T-helper 1 cell treated with Interleukin-12 subunit alpha and Interleukin-12 subunit beta and Interleukin-4 antibody, amounts not matched to agents 30 ng/mL and 1 ng/mL, for 36 hours (primary cell): ENCODE measurements around the gene SLC17A9. TPM values are rescaled to one million over a fixed set of nuclear protein-coding genes. Genes with fewer than 3 reads are reported as not detected.

Experiments
- intact Hi-C: fragments of 100-400 bp; cut with micrococcal nuclease; formaldehyde crosslinking; loops from one replicate; pipeline ENCODE4 v1.15.1; 2024
- total RNA-seq: library from RNA; stranded (reverse); gene quantifications from 2 replicates; pipeline ENCODE4 v1.2.3, GENCODE V29; 2022

Gene SLC17A9
- total RNA-seq, 1 donor from 2014 or later: 3.2 TPM

DNA sequence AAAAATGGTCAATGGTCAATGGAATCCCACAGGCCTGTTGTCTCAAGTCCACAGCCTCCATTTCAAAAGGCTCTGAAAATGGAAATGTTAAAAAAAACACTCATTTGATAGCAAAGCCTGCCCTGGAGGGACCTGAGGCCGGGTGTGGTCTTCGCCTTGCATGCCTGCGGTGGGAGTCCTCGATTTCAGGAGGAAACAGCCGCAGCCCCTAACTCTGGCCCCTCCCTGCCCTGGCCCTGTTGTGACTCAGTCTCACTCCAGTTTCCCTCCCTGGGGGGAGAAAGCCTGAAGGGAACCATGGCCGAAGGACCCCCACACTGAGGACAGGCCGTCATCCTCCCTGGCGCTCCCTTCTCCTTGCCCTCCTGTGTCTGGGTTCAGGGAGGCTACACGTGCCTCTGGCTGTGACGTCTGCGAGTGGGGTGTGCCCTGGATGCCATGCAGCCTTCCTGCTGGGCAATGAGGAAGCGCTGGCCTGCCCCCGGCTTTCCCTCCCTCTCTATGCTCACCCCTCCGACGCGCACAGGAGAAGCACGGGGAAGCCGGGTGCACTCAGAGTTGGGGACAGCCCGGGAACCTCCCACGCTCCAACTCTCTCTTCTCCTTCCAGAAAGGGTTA, 45.0 kb downstream of the SLC17A9 start:
- intact Hi-C loops: loop anchor here (2.0 kb wide), 1 partner anchor 185 kb away; no protein-coding TSS in a partner anchor

DNA sequence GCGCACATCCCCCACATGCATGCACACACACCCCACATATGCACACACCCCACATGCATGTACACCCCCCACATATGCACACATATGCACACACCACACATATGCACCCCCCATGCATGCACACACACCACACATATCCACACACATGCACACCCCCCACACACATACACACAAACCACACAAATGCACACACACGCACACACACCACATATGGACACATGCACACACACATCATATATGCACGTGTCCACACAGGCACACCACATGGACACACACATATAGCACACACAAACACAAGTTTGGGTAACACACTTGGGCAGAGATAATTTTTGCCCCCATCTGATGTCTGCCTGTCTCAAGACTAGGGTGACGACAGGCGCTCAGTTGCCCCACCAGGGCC, 45.9 kb downstream of the SLC17A9 start:
- intact Hi-C loops: loop anchor here (2.0 kb wide), 1 partner anchor 184 kb away; no protein-coding TSS in a partner anchor

DNA sequence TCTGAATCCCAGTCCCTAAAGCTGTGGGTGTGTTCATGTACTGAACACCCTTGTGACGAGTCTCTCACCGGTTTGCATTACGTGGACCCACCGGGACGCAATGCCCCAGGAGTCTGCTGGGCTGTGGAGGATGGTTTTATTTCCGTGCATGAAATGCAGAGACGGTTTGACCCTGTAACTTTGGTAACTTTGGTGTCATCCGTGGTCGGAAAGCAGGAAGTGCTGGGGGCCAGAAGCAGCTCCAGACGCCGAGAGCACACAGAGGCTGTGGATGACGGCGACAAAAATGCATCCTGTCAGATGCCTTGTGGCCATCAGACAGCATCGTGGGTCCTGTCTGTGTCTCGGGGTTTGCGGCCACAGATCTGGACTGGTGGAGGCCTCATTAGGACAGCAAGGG, 47.1 kb downstream of the SLC17A9 start:
- intact Hi-C loops: loop anchor here (2.0 kb wide), 1 partner anchor 183 kb away; no protein-coding TSS in a partner anchor

DNA sequence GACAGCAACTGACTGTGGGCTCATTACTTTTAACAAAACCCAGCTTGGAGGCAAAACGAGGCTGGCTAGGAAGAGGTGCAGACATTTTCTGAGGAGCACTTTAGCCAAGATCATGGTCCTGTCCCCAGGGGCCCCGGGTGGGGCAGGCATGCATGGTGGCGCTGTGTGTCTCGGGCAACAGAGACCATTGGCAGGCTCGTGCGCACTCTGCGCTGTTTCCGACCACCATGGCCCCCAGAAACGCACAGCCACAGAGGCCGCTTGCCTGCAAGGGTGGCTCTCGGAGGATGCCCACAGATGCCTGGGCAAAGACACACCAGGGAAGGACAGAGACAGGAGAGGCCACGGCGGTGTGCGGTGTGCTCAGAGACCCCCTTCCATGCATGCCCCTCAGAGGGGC, 47.5 kb downstream of the SLC17A9 start:
- intact Hi-C loops: loop anchor here (10.0 kb wide), 1 partner anchor 515 kb away; no protein-coding TSS in a partner anchor

DNA sequence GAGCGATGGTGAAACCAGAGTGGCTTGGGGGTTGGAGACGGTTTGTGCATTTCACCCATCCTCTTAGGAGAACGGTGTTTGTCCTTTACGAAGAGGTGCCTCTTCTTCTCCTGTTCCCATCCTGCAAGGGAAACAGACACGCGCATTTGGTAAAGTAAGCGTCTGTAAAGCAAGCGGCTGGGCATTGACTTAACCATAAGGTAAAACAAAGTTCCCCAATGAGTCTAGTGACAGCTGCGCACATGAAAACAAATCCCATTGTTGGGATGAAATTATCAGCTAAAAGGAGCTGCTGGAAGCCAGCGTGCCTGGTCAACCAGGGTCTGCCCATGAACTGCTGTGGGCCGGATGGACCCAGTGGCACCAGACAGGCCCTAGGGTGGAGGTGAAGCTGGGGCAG, 48.4 kb downstream of the SLC17A9 start:
- intact Hi-C loops: loop anchor here (10.0 kb wide), 1 partner anchor 516 kb away; no protein-coding TSS in a partner anchor

DNA sequence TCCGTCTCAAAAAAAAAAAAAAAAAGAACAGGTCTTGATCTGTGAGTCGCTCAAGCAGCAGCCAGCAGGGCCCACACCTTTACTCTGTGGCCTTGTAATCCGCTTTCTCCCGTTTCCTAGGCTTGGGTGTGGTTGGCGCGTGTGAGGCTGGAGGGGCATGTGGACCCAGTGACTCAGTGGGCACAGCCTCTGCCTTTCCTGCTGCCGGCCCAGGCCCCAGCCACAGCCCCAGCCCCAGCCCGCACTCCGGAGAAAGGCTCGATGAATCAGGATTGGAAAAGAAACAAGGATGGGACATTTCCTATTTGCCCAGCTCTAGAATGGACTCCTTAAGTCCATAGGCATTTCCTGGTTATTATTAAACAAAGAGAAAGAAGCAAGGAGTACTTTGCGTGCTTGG, 50.0 kb downstream of the SLC17A9 start:
- intact Hi-C loops: loop anchor here (10.0 kb wide), 1 partner anchor 518 kb away; no protein-coding TSS in a partner anchor

DNA sequence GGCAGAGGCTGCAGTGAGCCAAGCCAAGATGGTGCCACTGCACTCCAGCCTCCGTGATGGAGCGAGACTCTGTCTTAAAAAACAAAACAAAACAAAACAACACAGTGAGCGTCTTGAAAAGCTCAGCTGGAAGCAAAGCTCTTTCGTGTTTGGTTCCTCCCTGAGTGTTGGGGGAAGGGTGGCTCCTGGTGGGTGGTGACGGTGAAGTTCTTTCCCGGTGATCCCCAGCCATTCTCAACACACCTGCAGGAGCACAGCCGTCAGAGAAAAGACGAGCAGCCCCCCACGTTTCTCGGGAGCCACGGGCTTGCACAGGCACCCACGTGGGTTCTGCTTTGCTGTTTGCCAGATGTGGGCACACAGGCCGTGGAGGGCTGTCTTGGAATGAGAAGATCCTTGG, 51.0 kb downstream of the SLC17A9 start:
- intact Hi-C loops: loop anchor here (10.0 kb wide), 1 partner anchor 519 kb away; no protein-coding TSS in a partner anchor

DNA sequence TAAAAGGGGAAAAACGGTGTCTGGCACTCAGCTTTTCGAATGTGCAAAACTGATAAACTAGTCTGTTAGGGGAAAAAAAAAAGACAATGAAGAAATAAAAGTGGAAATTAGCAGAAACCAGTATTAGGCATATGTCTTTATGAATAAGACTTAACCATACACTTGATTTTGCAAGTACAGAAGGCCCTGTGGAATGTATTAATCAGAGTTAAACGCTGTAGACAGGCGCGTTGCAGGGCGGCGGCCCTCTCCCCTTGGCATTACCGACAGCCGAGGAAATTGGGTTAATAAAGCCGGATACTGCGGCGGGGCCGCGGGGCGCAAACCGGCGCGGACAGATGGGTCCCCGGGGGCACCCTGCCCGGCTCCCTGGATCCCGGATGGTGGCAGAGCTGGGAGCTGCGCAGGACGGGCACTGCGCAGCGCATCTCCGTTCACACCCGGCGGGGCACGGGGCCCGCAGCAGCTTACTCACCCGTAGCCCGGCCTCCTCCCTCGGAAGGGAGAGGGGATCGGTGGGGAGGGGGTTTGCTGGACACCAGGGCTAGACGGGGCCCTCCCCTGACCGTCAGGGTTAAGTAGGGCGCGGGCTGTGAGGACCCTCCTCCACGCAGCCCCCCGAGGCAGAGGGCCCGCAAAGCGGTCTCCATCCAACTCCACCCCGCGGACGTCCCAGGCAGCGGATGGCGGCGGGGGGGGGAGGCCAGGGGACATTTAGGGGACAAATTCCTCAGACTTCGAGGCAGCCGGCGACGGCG, 52.3 kb downstream of the SLC17A9 start:
- intact Hi-C loops: loop anchor here (2.0 to 10.0 kb wide), 2 partner anchors 174 to 520 kb away; no protein-coding TSS in a partner anchor

DNA sequence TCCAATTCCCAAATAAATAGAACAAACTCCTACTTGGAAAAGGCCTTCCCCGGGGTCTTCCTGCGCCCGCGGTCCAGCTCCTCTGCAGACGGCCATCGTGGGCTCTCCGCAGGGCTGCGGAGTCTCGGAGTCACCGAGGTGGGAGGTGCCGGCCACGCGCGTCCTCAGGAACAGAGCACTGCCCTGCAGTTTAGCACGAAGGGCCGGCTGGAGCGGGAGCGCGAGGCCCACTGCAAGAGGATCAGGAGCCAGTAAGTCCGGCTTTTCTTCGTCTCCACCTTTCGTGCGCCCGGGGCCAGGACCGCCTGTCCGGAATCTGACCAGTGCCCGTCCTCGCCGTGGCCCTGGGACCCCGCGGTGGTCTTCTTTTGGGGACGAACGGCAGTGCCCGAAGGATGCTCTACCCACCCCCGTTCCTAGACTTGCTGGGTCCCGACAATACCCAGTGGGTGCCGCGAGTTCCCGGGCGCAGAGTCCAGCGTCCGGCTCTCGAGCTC, 52.9 kb downstream of the SLC17A9 start:
- intact Hi-C loops: loop anchor here (2.0 to 10.0 kb wide), 2 partner anchors 173 to 521 kb away; no protein-coding TSS in a partner anchor

DNA sequence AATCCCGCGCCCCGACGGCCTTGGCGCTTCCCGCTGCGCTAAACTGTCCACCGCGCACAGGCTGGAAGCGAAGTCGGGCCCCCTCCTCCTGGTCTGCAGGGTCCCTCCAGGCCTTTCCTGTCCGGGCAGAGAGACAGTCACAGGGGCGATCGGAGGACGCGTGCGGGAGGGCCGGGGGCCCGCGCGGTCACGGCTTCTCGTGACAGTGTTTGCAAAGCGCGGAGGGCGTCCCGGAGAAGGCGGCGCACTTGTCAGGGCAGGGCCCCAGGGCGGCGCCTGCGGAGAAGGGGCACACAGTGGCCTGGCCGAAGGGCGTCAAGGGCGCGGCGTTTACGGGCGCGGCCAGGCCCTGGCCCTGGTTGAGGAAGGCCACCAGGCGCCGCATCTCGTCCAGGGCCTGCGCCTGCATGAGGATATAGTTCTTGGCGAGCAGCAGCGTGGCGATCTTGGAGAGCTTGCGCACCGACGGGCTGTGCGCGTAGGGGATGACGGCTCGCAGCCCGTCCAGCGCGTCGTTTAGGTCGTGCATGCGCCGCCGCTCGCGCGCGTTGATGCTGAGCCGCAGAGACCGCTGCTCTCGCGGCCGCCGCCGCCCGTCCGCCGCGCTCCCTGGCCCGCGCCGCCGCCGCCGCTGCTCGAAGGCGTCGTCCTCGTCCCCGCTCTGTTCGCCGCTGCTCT, 53.5 kb downstream of the SLC17A9 start:
- intact Hi-C loops: loop anchor here (2.0 to 10.0 kb wide), 2 partner anchors 173 to 521 kb away; no protein-coding TSS in a partner anchor

DNA sequence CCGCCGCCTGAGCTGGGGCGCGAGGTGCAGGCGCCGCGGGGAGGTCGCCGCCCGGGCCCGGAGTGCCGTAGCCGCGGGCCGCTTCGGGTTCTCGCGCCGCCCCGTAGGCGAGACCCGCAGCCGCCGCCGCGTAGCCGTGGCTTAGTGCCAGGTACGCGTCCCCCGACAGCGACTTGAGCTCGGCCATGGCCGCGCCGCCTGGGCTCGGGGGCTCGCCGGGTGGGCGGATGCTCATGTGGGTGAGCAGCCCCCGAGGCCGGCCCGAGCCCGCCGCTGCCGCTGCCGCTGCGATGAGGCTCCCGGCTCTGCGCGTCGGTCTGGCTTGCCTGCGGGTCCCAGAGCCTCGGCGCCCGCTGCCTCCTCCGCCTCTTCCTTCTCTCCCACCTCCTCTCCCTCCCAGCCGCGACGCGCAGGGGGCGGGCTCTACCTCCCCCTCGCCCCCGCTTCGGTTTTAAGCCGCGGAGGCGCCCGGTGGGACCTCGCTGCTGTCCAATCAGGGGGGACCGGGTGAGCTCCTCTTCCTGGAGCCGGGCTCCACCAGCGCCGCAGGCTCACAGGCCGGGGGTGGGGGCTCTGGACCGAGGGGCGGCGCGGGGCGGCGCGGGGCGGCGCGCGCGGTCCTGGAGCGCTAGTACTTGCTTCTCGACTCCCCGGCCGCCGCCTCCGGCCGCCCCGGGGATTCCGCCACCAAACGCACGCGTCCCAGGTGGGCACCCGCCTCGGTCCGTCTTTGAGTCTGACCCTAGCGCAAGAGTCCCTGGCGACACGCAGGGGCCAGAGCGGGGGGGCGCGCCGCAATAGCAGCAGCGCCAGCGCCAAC, 54.2 kb downstream of the SLC17A9 start, which contains the start of gene BHLHE23:
BHLHE23 (minus strand) TSS at position 425 of the 820 bp plus-strand sequence; CDS start at position 235, 190 bp downstream.
- intact Hi-C loops: loop anchor here (10.0 kb wide), 1 partner anchor 522 kb away; no protein-coding TSS in a partner anchor

DNA sequence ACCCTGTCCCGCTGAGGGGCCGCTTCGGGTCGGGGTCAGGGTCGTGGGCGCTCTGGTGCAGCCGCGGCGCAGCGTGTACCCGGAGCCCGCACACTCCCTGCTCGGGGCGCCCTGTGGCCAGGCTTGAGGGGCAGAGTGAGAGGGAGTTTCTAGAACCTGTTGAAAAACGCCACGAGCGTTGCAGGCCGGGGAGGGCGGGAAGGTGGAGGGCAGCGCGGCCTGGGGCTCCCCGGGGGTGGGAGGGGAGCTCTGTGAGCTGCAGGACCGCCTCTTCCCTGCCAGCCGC, 54.8 kb downstream of the SLC17A9 start:
- intact Hi-C loops: loop anchor here (10.0 kb wide), 1 partner anchor 523 kb away; no protein-coding TSS in a partner anchor

DNA sequence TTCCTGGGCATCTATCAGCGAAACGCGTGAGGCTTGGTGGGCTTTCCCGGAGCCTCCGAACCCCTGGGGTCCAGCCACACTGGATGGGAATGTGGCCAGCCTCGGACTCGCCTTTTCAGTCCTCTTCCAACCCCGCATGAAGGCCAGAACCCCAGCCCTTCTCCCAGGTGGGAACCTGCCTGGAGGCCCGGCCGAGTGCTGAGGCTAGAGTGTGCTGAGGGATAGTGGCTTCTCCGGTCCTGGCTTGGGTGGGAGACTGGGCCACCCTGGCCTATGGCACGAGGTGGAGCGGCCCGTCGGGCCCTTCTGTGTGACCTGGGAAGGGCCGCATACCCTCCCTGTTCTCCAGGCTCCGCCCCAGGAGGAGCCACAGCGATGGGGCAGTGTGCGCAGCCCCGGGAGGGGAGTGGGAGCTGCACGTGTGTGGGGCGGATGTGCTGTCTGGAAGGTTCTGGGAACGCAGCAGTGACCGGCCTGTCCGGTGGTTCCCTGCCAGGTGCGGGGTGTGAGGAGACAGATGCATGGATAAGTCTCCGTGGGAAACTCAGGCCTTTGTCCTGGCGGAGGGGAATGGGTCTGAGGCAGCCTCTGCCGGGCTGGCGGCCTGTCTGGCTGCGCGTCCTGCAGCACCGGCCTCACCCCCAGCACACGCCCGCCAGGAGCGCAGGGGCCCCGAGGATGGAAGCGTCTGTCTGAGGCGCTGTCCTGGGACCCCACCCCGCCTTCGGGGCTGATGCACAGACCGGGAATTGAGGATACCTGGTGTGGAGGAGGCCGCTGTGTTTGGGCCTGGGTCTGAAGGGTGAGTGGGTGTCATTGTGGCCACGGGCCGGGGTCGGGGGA, 55.4 kb downstream of the SLC17A9 start:
- intact Hi-C loops: loop anchor here (10.0 kb wide), 1 partner anchor 523 kb away; no protein-coding TSS in a partner anchor

DNA sequence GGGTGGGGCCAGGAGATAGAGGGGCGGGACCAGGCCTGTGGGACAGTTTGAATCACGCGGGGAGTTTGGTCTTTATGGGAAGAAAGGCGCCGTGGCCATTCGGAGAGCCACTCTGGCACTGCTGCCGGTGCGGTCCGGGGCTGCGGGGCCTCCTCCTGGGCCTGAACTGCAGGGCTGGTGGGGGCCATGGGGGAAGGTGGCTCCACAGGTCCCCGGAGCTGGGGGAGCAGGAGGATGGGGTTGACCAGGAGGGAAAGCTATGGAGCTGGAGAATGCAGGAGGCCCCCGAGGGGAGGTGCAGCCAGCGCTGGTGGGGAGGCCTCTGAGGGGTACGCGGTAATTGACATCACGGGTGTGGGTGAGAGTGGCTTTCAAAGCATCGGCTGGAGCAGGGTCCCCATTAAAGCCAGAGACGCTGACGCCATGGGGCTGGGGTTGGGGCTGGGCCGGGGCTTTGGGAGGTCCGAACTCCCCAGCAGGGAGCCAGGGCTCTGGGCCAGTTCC, 56.1 kb downstream of the SLC17A9 start:
- intact Hi-C loops: loop anchor here (1.0 to 10.0 kb wide), 5 partner anchors 36 to 524 kb away; no protein-coding TSS in a partner anchor

DNA sequence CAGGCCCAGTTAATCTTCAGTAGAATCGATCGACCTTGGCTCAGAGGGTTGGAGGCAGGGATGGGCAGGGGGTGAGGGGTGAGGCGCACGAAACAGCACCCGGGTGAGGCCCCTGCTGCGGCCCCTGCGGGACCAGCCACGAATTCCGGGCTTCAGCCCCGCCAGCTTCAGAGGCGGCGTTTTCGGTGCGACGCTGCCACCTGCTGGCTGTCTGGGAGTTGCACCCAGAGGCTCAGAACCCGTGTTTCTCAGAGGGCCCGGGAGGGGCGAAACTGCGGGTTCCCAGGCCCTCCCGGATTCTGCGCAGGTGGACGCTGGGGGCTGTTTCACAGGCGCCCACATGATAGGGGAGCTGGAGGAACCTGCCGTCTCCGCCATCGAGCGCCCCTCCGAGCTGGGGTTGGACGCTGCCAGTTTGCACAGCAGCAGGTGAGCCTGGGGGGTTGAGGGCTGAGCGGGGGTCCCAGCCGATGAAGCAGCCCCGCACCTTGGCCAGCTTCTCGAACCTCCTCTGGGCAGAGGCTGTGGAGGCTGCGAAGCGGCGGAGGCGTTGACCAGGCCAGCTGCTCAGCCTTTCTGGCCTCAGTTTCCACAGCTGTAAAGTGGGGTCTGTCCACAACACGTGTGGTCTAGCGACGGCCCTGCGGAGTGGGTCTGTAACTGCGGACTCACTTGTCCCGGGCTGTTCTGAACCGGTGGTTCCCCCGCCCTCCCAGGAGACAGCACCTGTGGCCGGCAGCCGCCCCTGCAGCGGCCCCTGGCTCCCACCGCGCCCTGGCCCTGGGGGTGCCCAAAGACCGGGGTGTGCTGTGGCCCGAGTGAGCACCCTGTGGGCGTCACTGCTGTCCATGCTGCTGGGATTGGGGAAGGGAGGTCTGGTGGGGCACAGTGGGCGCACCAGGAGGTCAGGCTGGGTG, 56.8 kb downstream of the SLC17A9 start:
- intact Hi-C loops: loop anchor here (1.0 to 10.0 kb wide), 5 partner anchors 37 to 525 kb away; no protein-coding TSS in a partner anchor

DNA sequence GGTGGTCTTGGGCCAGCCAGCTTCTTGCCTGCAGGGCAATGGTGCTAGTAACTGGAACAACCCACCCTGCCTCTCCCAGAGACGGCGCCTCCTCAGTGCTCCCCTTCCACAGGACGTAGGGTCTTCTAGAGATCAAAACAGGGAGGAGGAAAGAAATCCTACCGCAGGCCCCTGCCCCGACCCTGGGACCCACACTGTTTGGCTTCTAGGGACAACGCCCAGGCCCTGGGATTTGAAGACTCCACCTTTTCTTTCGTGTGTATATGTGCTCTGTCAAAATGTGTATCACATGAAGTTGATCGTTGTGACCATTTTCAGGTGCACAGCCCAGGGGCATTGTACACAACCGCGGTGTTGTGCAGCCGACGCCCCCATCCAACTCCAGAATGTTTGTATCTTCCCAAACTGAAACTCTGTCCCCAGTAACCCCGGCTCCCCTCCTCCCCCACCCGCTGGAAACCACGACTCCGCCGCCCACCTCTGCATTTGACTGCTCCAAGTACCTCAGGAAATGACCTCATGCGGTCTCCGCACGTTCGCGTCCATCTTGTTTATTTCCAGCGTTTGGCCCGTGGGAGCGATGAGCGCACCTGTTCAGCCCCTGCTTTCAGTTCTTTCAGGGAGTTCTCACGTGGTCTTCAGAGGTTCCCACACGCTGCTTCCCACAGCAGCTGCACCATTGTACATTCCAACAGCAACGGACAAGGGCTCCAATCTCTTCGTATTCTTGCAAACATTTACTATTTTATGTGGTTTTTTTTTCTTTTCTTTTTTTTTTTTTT, 57.7 kb downstream of the SLC17A9 start:
- intact Hi-C loops: loop anchor here (1.0 to 10.0 kb wide), 5 partner anchors 38 to 525 kb away; no protein-coding TSS in a partner anchor

DNA sequence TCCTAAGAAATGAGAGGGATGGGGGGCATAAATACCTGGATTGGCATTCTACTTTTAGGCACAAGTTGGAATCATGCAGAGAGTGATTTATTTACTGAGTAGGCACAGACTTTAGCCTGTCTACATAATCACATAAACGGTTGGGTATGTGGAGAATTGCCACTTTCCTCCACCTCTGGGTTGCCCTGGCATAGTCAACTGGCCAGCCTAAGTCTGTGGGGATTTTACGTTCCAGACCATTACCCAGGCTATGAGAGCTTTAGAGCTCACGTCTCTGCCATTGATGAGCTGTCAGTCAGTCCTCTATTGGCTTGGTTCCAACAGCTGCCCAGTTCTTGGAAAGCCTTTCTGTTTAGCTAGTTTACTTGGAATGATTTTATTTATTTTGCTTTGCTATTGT, 59.3 kb downstream of the SLC17A9 start:
- intact Hi-C loops: no loop called here
